Measurements from ENCODE around the gene LCT. TPM values are rescaled to one million over a fixed set of nuclear protein-coding genes. Genes with fewer than 3 reads are reported as not detected.

The LCT gene
- total RNA-seq, 1 experiment from 2014 or later: 0.04 TPM

- no peak for DNase-seq
- H3K4ac ChIP-seq (ENCODE audit: low read depth, low read length): no peak overlapping the region
- Mint-ChIP-seq H3K4me1 (peaks cover 23 to 27% of the 10 kb centered on the region in 2 experiments), H3K4me3 (no peak overlapping the region), H3K9me3 (no peaks in the 10 kb centered on the region), H3K36me3 (ENCODE audit: insufficient read depth in 1 of 3, low read depth in 3 of 3) (peaks cover 45 to 89% (median 86%) of the 10 kb centered on the region in 3 experiments), H3K27ac (no peak overlapping the region), H3K27me3 (ENCODE audit: low read depth) (no peaks in the 10 kb centered on the region)
- H3T11ph ChIP-seq (ENCODE audit: low read length): no peak overlapping the region
- no peaks in the 10 kb centered on the region for H4K20me1 ChIP-seq (ENCODE audit: control insufficient read depth, insufficient read depth, insufficient read length)
- H4K91ac ChIP-seq (ENCODE audit: insufficient read length, low read depth, low read length): no peak overlapping the region
- H3K23me2 ChIP-seq (ENCODE audit: insufficient read length, low read depth, low read length, poor library complexity, severe bottlenecking): peaks cover 9% of the 10 kb centered on the region
- no peak overlapping the region for H3K9ac ChIP-seq (ENCODE audit: extremely low read depth, insufficient read length, low read length)
- no peak overlapping the region for H2BK12ac ChIP-seq (ENCODE audit: insufficient read length, low read depth, low read length)
- no peak overlapping the region for H2AK5ac ChIP-seq (ENCODE audit: insufficient read length, low read length)
- H3K9me3 ChIP-seq (ENCODE audit: control insufficient read depth, low read depth, low read length): no peaks in the 10 kb centered on the region
- no peak overlapping the region for H3K4me2 ChIP-seq (ENCODE audit: insufficient read depth, insufficient read length, low read length)
- no peak for TF ChIP-seq CTCF (conservative IDR thresholded peaks at IDR 0.05)
- no peak overlapping the region for H2AFZ ChIP-seq (ENCODE audit: low read length)
- no peak overlapping the region for H3K27ac ChIP-seq (ENCODE audit: insufficient read length, low read depth, low read length)
- no peak overlapping the region for H2BK20ac ChIP-seq (ENCODE audit: low read depth, low read length, poor library complexity, severe bottlenecking)
- H4K8ac ChIP-seq (replicated peaks; ENCODE audit: insufficient read length, low read depth, low read length): no peak overlapping the region
- H3K56ac ChIP-seq (ENCODE audit: insufficient read length, low read depth, low read length): no peak overlapping the region
- H3K14ac ChIP-seq (ENCODE audit: insufficient read depth, low read length): no peak overlapping the region
- no peak overlapping the region for H4K5ac ChIP-seq (ENCODE audit: insufficient read length, low read depth, low read length)
- no peaks in the 10 kb centered on the region for H3K4me1 ChIP-seq (ENCODE audit: insufficient read depth, low read length)
- no peak overlapping the region for H3K23ac ChIP-seq (ENCODE audit: insufficient read length, low read depth, low read length)
- peaks cover 16% of the 10 kb centered on the region; the same call in 1 of the 2 replicates for H3K79me2 ChIP-seq (ENCODE audit: insufficient read depth, low read length)
- no peak overlapping the region for H2BK5ac ChIP-seq (ENCODE audit: insufficient read length, low read length)
- peaks cover 7% of the 10 kb centered on the region for H3K79me1 ChIP-seq (ENCODE audit: insufficient read depth, low read depth, low read length, poor library complexity, severe bottlenecking)
- no peak overlapping the region for H2BK120ac ChIP-seq (ENCODE audit: low read depth, low read length, poor library complexity, severe bottlenecking)
- H3K27me3 ChIP-seq (ENCODE audit: insufficient read depth, low read length): no peaks in the 10 kb centered on the region
- no peak overlapping the region for H2BK15ac ChIP-seq (ENCODE audit: low read depth, low read length)
- no CpG with 5 or more reads among the region's 1 CpG for WGBS (ENCODE audit: extremely low coverage, insufficient read length, low lambda C conversion rate)
- no peak overlapping the region for H3K18ac ChIP-seq (ENCODE audit: insufficient read length, low read depth, low read length)
These were observed 33.6 kb upstream of the LCT start for GRCh38 chr2:135870571-135870970.

Data from H9 (cell line).